NCI-H82 treated with DMSO at 0.1 percent for 48 hours (cell line): Measurements from ENCODE around the gene NYAP2.

Experiments
- DNase-seq: peaks from one replicate; lab custom pipeline; 2025; ENCODE audit not compliant: unreplicated experiment; lab: John Stamatoyannopoulos, UW

Gene NYAP2

DNA sequence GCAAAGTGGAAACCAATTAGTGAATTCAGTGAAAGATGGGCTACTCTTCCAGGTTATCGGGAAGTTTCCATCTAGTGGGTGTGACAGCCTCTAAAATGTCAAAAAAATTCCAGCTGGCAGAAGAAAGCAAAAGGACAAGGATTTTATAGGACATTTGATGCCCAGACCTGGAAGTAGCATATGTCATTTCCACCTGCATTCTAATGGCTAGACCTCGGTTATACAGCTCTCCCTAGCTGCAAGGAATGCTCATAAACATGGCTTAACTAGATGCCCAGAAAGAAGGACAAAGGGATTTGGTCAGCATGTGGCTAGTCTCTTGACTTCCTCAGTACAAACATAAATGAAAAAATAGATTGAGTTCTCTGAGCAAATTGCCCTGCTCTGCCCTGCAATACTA lies 215.4 kb downstream of the NYAP2 start:
- no peak for DNase-seq

DNA sequence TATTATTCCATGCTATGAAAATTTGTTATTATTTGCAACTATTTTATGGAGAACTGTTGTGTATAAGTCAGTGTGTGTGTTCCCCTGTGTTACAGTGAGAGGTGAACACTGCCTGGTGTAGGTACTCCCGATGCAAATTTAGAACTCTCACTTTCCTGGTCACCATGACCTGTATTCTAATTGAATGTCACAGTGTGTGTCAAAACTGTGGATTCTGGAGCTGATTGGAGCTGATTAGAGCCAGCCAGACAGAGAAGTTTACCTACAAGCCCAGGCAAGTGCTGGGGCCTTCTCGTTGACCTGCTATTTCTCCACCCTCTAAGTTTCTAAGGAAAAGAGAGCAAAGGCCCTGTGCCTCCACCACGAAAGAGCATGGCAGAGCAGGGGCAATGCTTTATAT lies 216.0 kb downstream of the NYAP2 start:
- no peak for DNase-seq

DNA sequence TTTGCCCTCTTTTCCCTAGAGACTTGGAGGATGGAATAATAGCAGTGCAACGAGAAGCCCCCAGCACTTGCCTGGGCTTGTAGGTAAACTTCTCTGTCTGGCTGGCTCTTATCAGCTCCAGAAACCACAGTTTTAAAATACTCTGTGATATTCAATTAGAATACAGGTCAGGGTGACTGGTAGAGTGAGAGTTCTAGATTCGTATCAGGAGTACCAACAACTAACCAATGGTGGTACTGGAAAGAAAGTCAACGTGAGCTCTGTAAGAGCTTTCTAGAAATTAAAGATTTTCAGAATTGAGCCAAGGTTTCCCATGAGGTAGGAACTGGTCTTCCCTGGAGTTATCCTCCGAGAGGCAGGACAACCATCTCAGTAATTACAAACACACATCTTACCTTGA lies 216.9 kb downstream of the NYAP2 start:
- DNase-seq, result no peak

DNA sequence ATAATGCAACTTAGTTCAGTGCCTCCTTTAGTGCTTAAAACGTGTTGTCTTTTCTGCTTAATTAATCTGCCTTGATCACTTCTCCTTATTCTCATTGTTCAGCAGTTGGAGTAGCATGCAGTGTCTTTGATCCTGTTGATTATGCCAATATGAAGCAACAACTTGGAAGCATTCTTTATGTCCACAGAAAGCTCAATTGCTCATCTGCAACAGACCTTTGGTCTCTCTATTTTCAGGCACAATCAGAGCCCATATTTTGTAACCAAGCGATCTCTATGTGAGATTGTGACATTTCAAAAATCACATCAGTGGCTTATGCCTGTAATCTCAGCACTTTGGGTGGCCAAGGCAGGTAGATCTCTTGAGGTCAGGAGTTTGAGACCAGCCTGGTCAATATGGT lies 217.3 kb downstream of the NYAP2 start:
- no peak for DNase-seq

DNA sequence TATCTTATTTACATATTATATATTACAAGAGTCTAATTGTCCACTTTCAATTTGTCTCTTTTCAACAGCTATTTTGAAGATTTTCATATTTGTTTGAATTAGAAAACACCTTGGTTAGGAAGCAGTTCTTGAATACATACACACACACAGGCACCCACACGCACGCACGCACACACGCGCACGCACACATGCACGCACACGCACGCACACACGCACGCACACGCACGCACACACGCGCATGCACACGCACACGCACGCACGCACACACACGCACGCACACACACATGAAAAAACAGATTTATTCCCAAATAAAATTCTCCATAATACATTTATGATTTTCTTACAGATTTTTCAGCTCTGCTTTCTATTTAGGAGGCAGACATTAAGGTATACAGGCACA lies 220.7 kb downstream of the NYAP2 start:
- no peak for DNase-seq

DNA sequence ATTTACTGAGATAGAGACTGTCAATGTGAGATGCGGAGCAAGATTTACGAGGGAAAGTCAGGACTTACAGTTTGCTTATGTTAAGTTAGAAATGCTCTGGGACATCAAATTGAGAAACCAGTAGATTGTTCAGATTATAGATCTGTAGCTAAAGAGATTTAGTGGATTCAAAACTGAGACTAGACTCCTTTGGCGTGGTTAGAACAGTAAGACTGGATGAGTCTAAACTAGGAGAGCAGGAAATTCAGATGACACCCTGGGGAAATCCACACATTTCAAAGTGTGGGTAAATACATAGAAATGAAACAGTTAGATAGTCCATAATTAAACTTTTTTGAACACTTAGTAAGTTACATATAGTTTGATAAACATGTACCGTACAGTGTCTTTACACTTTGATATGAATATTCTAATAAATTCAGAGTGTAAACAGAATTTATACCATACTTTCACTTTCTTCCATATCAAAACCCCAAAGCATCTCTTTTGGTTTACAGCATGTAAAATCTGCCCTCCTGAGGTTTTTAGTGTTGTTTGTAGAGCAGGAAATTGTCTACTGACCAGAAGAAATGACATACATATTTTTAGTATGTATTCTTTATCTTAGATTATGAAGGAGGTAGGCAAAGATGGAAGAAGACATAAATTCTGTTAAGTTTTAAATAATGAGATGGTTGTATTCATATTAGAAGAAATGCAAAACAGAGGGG lies 231.5 kb downstream of the NYAP2 start:
- no peak for DNase-seq

DNA sequence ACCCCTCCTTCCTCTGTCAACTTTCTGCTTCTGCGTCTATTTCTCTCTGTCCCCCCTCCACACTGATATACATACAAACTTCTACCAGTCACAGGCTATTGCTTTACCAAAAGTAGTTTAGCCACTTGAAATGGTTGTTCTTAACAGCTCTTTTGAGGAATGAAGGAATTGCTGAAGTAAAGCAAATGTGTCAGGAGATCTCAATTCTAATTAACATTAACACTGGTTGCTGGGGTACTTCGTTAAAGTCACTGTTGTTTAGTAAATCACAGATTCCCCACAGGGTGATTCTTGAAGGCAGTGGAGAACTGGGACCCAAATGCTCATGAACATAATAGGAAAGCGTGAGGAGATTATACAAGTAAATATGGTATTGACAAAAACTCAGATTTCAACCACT lies 232.8 kb downstream of the NYAP2 start:
- DNase-seq, result no peak

DNA sequence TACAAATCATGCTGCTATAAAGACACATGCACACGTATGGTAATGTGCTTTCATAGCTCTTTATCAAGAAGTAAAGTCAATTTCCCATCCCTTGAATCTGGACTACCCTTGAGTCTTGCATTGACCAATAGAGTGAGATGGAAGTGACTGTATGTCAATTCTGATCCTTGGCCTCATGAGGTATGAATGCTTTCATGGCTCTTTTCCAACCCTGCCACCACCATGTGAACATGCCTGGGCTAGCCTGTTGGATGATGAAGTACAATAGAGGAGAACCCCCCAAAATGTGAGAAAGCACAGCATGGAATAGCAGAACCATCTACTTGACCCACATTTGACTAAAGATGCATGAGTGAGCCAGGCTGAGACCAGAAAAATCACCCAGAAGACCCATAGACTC lies 237.0 kb downstream of the NYAP2 start:
- DNase-seq, result no peak

DNA sequence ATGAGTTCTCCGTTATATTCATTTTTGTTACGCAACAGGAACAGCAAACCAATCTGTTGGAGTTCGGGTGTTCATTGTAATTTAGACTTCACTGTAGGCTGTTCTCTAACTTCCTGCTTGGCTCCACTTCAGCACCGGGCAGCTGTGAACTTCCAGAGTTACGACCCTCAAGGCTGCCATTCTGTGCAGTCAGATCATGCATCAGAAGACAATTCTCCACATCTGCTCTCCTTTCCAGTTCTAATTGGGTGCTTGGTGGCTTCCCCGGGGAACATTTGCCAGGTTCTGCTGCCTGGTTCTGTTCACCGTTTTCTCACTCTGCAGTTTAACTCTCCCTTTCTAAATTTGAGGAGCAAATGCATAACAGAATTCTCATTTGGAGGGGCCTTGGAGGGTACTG lies 237.7 kb downstream of the NYAP2 start:
- DNase-seq, result no peak

DNA sequence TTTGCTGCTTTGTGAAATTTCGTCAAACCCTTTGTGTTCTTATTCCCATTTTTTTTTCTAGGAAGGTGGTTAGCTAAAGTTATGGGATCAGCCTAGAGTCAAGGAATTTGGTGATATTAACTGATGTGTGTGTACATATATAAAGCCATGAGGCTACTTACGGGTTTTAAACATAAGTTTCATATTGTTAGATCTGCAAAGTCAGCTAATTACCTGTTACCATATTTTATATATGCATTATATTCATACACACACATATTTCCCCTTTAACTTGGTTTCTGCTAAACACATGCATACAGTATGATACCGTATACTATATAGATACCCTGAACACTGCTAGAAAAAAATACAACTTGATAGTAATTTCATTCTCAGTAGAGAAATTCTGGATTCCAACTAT lies 241.0 kb downstream of the NYAP2 start:
- DNase-seq, result no peak

DNA sequence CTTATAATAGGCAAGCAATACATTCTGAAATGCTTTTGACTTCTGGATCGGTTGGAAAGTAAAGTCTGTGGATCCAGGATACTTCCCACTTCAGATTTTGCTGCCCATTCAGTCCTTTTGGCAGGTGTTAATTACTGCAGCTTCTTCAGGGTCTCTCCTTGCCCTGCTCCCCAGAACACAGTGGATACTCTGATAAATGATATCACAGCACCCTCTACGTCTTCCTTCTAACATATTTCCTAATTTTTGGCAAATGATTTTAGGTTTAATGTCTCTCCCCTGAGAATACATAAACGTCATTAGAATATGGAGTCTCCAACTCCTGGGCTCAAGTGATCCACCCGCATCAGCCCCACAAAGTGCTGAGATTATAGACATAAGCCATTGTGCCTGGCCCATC lies 249.8 kb downstream of the NYAP2 start:
- no peak for DNase-seq

DNA sequence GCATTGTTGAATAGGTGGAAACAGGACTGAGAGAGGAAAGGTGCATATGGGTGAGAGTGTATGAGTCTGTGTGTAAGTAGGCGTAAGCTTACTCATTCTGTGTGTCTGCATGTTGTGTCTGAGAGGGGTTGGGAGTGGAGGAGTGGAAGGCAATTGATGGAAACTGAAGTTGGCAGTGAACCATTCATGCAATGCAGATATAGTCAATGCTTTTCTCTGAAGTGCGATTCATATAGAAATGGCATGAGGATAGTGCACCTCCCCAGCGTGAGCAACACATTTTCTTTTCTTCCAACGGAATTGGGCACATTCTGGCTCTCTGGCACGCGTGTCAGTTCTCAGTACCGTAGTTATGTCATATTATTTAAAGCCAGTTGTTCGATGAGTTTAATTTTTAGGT lies 250.5 kb downstream of the NYAP2 start:
- DNase-seq, result no peak

DNA sequence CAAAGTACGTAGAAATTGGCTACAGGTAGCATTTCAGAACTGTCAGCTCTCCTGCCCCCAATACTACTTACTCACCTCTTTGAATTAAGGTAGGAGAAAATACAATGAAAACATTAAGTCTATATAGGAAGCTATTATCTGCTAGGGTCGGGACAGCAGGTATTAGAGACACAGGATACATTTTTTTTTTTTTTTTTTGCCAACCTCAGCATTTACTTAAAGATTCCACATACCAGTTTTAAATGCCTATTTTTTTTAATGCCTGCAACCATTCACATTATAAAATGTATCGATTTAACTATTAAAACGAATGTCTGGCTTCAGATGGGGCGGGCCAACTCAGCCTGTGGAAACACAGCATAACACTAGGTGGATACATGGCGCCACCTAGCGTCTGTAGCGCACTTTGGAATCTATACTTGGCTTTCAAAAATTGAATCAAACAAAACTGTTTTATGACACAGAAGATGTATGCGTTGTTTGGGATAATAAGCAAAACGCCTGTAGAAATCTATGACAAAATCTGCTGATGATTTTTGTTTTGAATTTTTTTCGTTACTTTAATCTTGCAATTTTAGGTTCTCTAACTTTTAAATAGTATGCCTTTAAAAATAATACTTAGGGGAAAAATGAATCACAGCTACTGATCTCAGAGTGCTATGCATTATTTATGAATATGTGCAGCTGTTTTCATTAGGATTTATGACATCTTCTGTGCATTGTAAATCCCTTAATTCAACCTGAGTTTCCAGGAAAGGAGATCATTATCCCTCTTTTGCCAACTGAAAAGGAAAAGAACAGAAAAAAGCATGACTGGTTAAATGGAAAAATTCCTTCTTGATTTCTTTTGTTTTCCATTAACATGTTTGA lies 261.0 kb downstream of the NYAP2 start:
- no peak for DNase-seq

DNA sequence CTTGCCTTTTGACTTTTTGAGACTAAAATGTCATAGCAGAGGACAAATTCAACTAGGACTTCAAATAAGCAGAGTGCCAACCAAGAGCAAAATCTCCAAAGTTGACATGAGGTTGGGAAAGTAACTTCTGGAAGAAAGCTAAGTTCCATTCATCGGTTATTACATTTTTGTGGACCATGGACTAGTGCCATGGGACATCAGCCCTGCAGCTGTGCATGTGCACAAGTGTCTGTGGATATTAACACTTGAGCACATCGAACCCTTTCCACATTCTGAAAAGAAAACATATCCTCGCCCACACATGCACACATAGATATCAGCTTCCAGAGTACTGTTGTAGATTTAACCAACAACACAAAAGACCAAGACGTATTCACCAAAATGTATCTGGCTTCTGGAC lies 262.6 kb downstream of the NYAP2 start:
- no peak for DNase-seq

DNA sequence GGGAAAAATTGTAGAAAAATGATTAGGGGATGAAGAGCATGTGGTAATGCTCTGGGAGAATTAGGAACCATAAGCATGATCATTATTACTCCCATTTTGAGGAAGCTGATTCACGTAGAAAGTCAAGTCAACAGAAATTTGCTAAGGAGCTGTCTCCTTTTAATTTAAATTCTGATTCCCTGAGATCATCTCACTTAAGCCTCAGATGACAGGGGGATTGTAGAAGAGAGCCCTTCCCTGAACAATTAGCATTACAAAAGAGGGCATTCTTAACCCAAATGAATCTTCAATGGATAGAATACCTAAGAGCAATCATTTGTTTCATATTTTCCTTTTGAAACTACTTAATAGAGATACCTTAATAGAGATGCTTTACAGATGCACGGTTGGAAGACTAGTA lies 267.9 kb downstream of the NYAP2 start:
- no peak for DNase-seq

DNA sequence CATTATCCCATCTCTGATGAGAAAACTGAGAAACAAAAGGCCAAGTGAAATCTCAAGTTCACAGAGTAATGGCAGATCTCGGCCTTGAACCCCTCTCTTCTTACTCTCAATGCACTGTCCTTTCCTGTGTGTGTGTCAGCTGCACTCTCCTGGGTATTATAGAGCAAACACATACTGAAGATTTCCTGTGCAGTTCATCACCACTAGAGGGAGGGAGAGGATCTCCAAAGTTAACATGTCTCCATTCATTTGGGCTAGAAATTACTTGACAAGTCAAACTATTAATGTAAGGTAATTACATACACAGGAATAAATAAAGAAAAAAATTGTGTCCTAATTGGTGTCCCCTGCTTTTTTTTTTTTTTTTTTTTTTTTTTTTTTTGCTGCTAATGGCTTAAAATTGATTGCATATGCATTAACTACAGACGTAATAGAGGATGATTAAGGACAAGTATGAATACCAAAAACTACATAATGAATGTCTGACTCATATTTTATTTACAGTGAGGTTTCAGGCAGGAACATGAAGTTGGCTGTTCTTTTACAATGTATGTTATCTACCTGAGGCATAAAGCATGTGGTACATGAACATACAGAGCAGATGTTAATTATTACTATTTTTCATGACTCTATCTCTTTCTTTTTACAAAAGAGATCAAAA lies 269.2 kb downstream of the NYAP2 start:
- peak; percentile 40 for DNase-seq

DNA sequence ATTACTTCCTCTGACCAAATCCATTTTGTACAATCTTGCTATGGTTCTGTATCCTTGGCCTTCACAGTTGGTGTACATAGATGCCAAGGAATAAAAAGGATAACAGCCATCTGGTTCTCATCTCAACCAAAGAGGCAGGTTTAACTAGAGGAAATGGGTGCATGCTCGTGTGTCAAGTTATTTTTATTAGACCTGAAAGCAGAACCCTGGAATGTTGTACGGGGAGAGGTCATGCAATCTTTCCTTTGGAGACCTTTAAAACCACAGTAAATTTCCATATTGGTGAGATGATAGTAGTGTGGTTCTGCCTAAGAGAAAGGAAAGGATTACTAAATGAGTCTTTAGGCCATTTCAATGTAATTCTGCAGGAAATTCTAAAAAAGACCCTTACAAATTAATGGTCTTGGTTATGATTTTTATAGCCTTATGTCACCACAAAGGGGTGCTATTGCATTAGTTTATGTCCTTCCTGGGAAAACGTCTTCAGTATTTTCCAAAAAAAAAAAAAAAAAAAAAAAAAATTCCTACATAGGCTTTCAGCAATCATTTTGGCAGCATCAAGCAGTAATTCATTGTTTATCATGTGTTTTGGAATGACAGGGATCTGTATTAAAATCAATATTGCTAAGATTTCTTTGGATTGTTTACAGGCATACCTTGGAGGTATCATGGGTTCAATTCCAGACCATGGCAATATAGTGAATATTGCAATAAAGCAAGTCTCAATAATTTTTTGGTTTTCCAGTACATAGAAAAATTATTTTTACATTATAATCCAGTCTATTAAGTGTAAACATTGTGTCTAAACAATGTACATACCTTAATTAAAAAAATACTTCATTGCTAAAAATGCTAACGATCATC lies 270.8 kb downstream of the NYAP2 start:
- DNase-seq, result no peak

DNA sequence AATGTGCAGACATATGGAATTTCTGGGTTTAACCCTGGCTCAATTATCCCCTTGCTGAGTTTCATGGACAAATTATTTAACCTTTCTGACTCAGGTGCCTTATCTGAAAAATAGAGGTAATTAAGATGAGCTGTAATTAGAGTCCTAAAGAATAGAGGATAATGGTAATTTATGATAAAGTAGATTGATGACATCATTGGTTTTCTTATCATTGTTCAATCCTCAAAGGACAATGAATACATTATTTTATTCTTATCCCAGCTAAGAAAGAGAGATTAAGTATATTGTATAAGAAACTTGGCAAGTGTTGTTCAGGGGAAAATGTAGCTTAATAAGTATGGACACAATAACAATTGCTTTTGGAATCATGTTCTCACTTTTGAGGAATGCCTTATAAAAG lies 279.3 kb downstream of the NYAP2 start:
- DNase-seq, result no peak

DNA sequence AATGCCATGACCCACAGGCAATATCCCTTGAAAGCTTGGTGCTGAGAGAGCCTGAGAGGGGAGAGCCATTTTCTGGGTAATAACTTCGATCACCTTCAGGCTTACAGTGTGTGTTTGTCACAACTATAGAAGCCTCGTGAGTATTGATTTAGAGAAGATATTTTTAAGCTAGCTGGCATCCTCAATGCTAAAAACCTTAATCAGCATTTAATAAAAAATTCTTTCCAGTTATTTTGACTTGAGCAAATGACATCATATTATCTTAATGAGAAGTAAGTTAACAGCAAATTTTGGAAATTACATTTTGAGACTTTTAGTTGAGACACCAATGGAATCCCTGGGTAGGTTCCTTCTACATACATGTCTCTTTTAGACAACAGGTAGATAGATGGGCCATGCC lies 283.7 kb downstream of the NYAP2 start:
- DNase-seq, result no peak

DNA sequence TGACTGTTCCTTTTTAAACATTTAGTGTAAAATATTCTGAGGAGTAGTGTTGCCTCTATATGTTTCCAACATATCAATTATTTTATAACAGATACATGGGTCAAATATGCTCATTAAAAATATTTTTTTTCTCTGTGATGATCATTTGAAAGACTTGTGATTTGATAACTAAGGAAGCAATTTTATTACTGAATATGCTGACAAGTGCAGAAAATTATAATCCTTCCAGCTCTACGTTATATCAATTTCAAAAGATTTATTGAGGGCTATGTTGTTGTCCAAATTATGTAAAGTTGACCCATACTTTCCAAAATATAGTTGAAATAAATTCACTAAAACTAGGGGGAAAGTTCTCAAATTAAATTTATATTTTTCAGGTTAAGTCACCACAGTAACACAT lies 290.6 kb downstream of the NYAP2 start:
- DNase-seq, result no peak

DNA sequence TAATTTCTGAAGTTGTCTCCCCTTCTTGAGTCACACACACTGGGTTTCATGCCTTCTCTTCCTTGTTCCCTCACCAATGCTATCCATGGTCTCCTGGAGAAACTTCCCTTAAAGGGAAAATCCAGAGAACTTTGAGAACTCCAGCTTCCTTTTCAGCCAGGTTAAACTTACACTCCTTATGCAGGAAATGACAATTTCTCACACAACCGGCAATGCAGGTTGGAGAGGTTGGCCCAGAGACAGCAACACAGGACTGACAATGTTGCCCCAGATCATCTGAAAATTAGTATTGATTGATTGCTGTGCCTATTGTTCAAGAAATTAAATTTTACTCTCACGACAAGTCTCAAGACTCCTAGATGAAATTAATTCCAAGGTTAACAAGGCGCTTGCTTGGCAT lies 292.2 kb downstream of the NYAP2 start:
- DNase-seq, result no peak
